Kidney epithelial cell (primary cell): Measurements from ENCODE around the gene SMAD7. TPM values are rescaled to one million over a fixed set of nuclear protein-coding genes. Genes with fewer than 3 reads are reported as not detected.

Experiments
- DNase-seq: peaks from one replicate; pipeline ENCODE4 v3.0.0-alpha.2; 2010; ENCODE audit warnings: low read depth
- H3K27me3 ChIP-seq: 2 replicates; pipeline ENCODE4 v1.6.0; 2011; ENCODE audit warnings: low read length; ENCODE audit not compliant: control insufficient read depth, insufficient read depth
- H3K36me3 ChIP-seq: 2 replicates; pipeline ENCODE4 v1.5.1; 2011; ENCODE audit warnings: low read length; ENCODE audit not compliant: control insufficient read depth, insufficient read depth
- H3K4me3 ChIP-seq: 2 replicates; pipeline ENCODE4 v1.5.1; 2011; ENCODE audit warnings: low read depth, mild to moderate bottlenecking, control low read depth, low read length
- CTCF ChIP-seq: IDR thresholded peaks from 2 replicates; pipeline ENCODE4 v1.5.1; 2011; ENCODE audit warnings: mild to moderate bottlenecking, moderate library complexity, low read length, control low read depth, inconsistent platforms; ENCODE audit not compliant: insufficient read depth, poor library complexity, severe bottlenecking
- total RNA-seq: library from RNA; depleted of rRNA; stranded (reverse); fragments of >200 nt; gene quantifications from 2 replicates; pipeline ENCODE4 v1.2.3, GENCODE V29; 2015

The SMAD7 gene
- total RNA-seq, 1 donor from 2014 or later = 54.3 TPM

GRCh38 chr18:48889981-48890762 lies 60.6 kb downstream of the SMAD7 start:
- no peak for TF ChIP-seq CTCF

GRCh38 chr18:48889115-48889941 lies 61.4 kb downstream of the SMAD7 start:
- no peak overlapping the region for H3K4me3 ChIP-seq
- no peaks in the 10 kb centered on the region for H3K36me3 ChIP-seq
- H3K27me3 ChIP-seq = no peaks in the 10 kb centered on the region
- no peak for DNase-seq
- TF ChIP-seq CTCF = no peak

More at GRCh38 chr18:48889981-48890762, 60.6 kb downstream of the SMAD7 start:
- Histone ChIP-seq H3K36me3 (no peaks in the 10 kb centered on the region), H3K4me3 (no peak overlapping the region), H3K27me3 (no peaks in the 10 kb centered on the region)
- DNase-seq = no peak

- H3K36me3 ChIP-seq = no peaks in the 10 kb centered on the region
Measured at GRCh38 chr18:48888773-48889080, 62.0 kb downstream of the SMAD7 start.

GRCh38 chr18:48887905-48888772 lies 62.6 kb downstream of the SMAD7 start:
- Histone ChIP-seq H3K27me3 (no peaks in the 10 kb centered on the region), H3K36me3 (no peaks in the 10 kb centered on the region), H3K4me3 (no peak overlapping the region)
- no peak for DNase-seq
- TF ChIP-seq CTCF = no peak

More at GRCh38 chr18:48888773-48889080, 62.0 kb downstream of the SMAD7 start:
- TF ChIP-seq CTCF = no peak
- DNase-seq = no peak
- Histone ChIP-seq H3K27me3 (no peaks in the 10 kb centered on the region), H3K4me3 (no peak overlapping the region)

- DNase-seq = no peak
Measured at GRCh38 chr18:48887294-48887904, 63.4 kb downstream of the SMAD7 start.

More at GRCh38 chr18:48887294-48887904, 63.4 kb downstream of the SMAD7 start:
- Histone ChIP-seq H3K27me3 (no peaks in the 10 kb centered on the region), H3K36me3 (no peaks in the 10 kb centered on the region), H3K4me3 (no peak overlapping the region)
- no peak for TF ChIP-seq CTCF
